Testis (tissue), 3 donors: Measurements from ENCODE around the gene PPP6R3. TPM values are rescaled to one million over a fixed set of nuclear protein-coding genes. Genes with fewer than 3 reads are reported as not detected.

Experiments used
- DNase-seq: peaks from one replicate; pipeline ENCODE4 v3.0.0-alpha.2; 2019
- H3K27ac ChIP-seq, 2 donors: fragments of 200-600 bp; sonication (generic); one replicate each; pipeline ENCODE4 v1.5.1; 2019
- H3K27me3 ChIP-seq: fragments of 200-600 bp; sonication (generic); one replicate; pipeline ENCODE4 v1.5.1; 2019
- H3K36me3 ChIP-seq: fragments of 200-600 bp; sonication (generic); one replicate; pipeline ENCODE4 v1.5.1; 2017; ENCODE audit warnings: low read depth; ENCODE audit errors: missing control alignments
- H3K4me1 ChIP-seq: fragments of 200-600 bp; sonication (generic); one replicate; pipeline ENCODE4 v1.5.1; 2019
- H3K4me3 ChIP-seq, 2 donors: fragments of 200-600 bp; sonication (generic); one replicate each; pipeline ENCODE4 v1.5.1; 2017 to 2019
- H3K9me3 ChIP-seq: fragments of 200-600 bp; sonication (generic); one replicate; pipeline ENCODE4 v1.5.1; 2017
- POLR2A ChIP-seq: fragments of 450-650 bp; IDR thresholded peaks from one replicate; pipeline ENCODE4 v1.6.1; 2017; ENCODE audit warnings: antibody characterized with exemption, mild to moderate bottlenecking, moderate library complexity
- WGBS, 2 donors: methylation state at CpG; one replicate each; pipeline ENCODE4 v1.1.5; 2018; 5-methylcytosine and 5-hydroxymethylcytosine counted together
- intact Hi-C: fragments of 100-400 bp; cut with DNase I; formaldehyde crosslinking; loops from one replicate; pipeline ENCODE4 v1.15.1; 2023; ENCODE audit warnings: low total_unique reads
- polyA plus RNA-seq: library from polyadenylated mRNA; stranded (reverse); fragments of 350-450 nt; fragmentation: Illumina TruSeq; extraction: RNeasy Lipid Tissue Mini Kit (QIAGEN cat#74804); gene quantifications from one replicate; pipeline ENCODE4 v1.2.3, GENCODE V29; 2014; ENCODE audit warnings: low read depth, low replicate concordance; ENCODE audit not compliant: insufficient read depth
- total RNA-seq, 2 donors: library from RNA; depleted of rRNA; stranded (reverse); fragments of >200 nt; gene quantifications; one replicate each; pipeline ENCODE4 v1.2.3, GENCODE V29; 2016
- TF ChIP-seq, protein P1 (sequence below), 3 experiments: fragments of 450-650 bp in 2 of 3; fragments of 200-600 bp in 1 of 3; sonication (generic) in 1 of 3; IDR thresholded peaks; one replicate each; pipeline ENCODE4 v1.5.1; 2016 to 2019; ENCODE audit warnings: antibody characterized with exemption in 3 of 3, mild to moderate bottlenecking in 2 of 3, moderate library complexity in 1 of 3

The PPP6R3 gene
- total and polyA plus RNA-seq, 3 donors from 2014 or later, result 88.5 to 190 (median 188) TPM

DNA sequence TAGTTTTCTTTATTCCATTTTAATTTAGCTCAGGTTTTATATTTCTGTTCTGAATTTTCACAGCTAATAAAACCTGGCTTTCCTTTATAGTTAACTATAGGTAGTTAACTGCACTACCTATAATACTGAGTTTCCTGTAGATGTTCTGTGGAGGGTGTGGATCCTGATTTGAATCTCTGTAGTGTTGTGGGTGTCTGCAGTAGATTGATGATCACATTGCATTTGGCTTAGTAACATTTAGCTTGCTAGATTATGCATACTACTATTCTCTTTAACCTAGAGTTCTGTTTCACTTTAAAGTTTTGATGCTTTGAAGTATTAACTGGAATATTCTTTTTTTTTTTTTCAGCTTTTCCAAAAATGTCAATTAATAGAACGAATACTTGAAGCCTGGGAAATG, 110.1 kb downstream of the PPP6R3 start:
- no peaks in the 10 kb centered on the region for H3K36me3 ChIP-seq
- TF ChIP-seq, protein P1, sequence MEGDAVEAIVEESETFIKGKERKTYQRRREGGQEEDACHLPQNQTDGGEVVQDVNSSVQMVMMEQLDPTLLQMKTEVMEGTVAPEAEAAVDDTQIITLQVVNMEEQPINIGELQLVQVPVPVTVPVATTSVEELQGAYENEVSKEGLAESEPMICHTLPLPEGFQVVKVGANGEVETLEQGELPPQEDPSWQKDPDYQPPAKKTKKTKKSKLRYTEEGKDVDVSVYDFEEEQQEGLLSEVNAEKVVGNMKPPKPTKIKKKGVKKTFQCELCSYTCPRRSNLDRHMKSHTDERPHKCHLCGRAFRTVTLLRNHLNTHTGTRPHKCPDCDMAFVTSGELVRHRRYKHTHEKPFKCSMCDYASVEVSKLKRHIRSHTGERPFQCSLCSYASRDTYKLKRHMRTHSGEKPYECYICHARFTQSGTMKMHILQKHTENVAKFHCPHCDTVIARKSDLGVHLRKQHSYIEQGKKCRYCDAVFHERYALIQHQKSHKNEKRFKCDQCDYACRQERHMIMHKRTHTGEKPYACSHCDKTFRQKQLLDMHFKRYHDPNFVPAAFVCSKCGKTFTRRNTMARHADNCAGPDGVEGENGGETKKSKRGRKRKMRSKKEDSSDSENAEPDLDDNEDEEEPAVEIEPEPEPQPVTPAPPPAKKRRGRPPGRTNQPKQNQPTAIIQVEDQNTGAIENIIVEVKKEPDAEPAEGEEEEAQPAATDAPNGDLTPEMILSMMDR (IDR thresholded peaks at IDR 0.05), result no peak
- no peak for TF ChIP-seq POLR2A
- no peaks in the 10 kb centered on the region for H3K4me1 ChIP-seq
- DNase-seq, result no peak
- no peak overlapping the region for H3K27ac ChIP-seq
- WGBS, 2 donors, result 83 to 97% methylated on average over 1 of the region's 1 CpG
- intact Hi-C loops, result no loop called here
- H3K27me3 ChIP-seq, result no peaks in the 10 kb centered on the region
- no peaks in the 10 kb centered on the region for H3K9me3 ChIP-seq
- no peak overlapping the region for H3K4me3 ChIP-seq

DNA sequence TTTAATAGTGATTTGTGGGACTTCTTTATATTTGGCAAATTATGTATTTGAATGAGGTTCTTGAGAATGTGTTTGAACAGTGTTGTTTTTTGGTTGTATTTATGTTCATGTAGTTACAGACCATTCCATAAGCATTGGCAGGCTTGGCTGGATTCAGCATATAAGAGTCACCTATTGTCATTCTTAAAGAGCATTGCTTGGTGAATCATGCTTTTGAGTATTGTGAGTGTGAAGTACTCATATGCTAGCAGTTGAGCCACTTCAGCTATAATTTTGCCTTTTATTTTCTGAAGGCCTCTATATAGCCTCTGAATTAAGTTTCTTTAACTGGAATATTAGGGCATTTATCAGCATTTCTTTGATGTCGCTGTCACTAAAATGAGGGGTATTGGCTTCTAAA, 113.8 kb downstream of the PPP6R3 start:
- no peak overlapping the region for H3K27ac ChIP-seq
- no peak overlapping the region for H3K4me3 ChIP-seq
- WGBS, 2 donors, result 96 to 98% methylated on average over 1 of the region's 1 CpG
- intact Hi-C loops, result no loop called here
- no peak for DNase-seq
- no peaks in the 10 kb centered on the region for H3K36me3 ChIP-seq
- no peaks in the 10 kb centered on the region for H3K4me1 ChIP-seq
- H3K27me3 ChIP-seq, result no peaks in the 10 kb centered on the region
- H3K9me3 ChIP-seq, result no peaks in the 10 kb centered on the region
- TF ChIP-seq, protein P1 (IDR thresholded peaks at IDR 0.05), result no peak
- no peak for TF ChIP-seq POLR2A

DNA sequence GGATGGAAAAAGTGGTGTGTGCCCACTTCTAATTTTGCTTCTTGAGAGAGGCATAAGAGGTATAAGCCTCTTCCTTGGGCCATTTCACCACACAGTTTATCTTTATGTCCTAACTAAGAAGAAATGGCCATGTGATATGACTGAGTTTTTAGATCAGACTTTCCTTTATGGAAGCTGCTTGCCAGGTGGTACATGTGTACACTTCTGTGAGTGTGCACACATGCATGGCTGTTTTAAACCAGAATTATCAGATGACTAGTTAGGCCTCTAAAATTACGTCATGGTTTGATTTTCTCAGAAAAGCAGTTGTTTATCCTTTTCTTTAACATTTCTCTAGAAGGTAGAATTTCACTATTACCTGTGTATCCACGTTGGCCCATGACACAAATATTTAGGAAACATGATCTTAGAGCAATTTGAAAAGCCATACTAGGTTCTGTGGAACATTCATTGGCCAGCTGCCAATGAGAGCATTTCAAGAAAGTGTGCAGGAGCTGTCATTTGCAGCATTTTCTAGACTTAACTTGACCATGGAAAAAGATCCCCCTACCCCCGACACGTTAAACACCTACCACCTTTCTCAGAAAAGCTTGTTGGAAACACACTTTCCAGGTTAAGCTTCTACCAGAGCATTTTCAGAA, 114.6 kb downstream of the PPP6R3 start:
- WGBS, 2 donors, result 89 to 95% methylated on average over 4 of the region's 4 CpGs
- H3K27me3 ChIP-seq, result no peaks in the 10 kb centered on the region
- H3K4me3 ChIP-seq, result no peak overlapping the region
- intact Hi-C loops, result no loop called here
- no peak for DNase-seq
- H3K27ac ChIP-seq, result no peak overlapping the region
- H3K4me1 ChIP-seq, result no peaks in the 10 kb centered on the region
- H3K9me3 ChIP-seq, result no peaks in the 10 kb centered on the region
- no peak for TF ChIP-seq POLR2A
- TF ChIP-seq, protein P1 (IDR thresholded peaks at IDR 0.05), result no peak
- no peaks in the 10 kb centered on the region for H3K36me3 ChIP-seq

DNA sequence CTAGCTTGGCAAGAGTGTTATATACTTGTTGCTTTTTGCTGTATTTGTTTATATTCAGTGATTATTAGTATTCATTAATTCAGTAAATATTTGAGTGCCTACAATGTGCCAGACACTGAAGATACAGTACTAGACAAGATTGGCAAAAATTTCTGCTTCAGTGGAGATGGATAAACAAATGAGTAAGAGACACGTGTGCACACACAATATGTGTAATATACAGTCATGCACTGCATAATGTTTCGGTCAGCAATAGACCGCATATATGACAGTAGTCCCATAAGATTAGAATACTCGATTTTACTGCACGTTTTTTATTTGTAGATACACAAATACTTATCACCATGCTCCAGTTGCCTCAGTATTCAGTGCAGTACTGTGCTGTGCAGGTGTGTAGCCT, 118.9 kb downstream of the PPP6R3 start:
- H3K9me3 ChIP-seq, result no peaks in the 10 kb centered on the region
- no peak for DNase-seq
- H3K27ac ChIP-seq, result no peak overlapping the region
- H3K36me3 ChIP-seq, result no peaks in the 10 kb centered on the region
- intact Hi-C loops, result no loop called here
- H3K4me1 ChIP-seq, result no peaks in the 10 kb centered on the region
- TF ChIP-seq, protein P1 (IDR thresholded peaks at IDR 0.05), result no peak
- no peak for TF ChIP-seq POLR2A
- H3K27me3 ChIP-seq, result no peaks in the 10 kb centered on the region
- H3K4me3 ChIP-seq, result no peak overlapping the region
- 88 to 91% methylated on average over 5 of the region's 5 CpGs for WGBS, 2 donors

DNA sequence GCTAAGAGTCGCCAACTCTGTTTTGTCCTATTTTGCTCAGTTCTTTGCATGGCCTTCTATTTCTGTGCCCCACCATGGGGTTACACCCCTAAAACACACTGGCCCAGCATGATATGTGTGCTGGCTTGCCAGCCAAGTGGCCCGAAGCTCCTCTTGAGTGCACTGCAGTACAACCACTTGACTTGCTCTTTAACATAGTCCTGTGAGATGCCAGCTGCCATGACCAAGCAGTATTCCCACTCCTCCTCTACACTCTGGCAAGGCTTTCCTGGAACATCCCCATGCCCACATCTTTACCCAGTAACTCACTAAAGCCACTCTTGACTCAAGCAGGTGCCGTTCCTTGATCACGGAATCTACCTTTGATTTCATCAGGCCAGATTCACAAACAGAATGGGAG, 120.9 kb downstream of the PPP6R3 start:
- H3K9me3 ChIP-seq, result no peaks in the 10 kb centered on the region
- TF ChIP-seq, protein P1 (IDR thresholded peaks at IDR 0.05), result no peak
- TF ChIP-seq POLR2A, result no peak
- H3K4me3 ChIP-seq, result no peak overlapping the region
- H3K4me1 ChIP-seq, result no peaks in the 10 kb centered on the region
- H3K36me3 ChIP-seq, result no peaks in the 10 kb centered on the region
- H3K27me3 ChIP-seq, result no peaks in the 10 kb centered on the region
- no peak overlapping the region for H3K27ac ChIP-seq
- 90 to 95% methylated on average over 4 of the region's 4 CpGs for WGBS, 2 donors
- intact Hi-C loops, result no loop called here
- DNase-seq, result no peak
